HG03175 (cell line): ENCODE data around the gene PPP2R2C.

Experiments used
- ATAC-seq: cut with Tn5 transposase; IDR thresholded peaks from one replicate; pipeline ENCODE4 v1.9.1; 2021; ENCODE audit warnings: mild to moderate bottlenecking, moderate library complexity; ENCODE audit not compliant: unreplicated experiment

The PPP2R2C gene

GRCh38 chr4:6383929-6384328, 88.5 kb downstream of the PPP2R2C start:
- no peak for ATAC-seq

DNA sequence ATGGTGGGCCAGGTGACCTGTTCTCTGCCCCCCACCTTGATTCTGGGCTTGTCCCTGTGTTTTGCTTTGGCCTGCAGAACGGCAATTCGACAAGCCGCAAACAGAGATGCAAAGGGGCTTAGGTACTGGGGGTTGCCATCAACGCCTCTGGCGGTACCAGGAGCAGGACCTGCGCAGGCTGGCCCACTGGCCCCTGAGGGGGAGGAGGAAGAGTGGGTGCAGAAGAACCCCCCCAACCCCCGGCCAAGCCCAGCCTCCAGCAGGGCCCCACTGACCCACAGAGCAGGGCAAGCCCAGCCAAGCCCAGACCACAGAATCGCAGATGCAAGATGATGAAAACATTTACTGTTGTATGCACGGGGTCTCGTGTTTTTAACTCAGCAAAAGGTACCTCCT, 89.4 kb downstream of the PPP2R2C start:
- no peak for ATAC-seq

GRCh38 chr4:6381571-6382123, 90.8 kb downstream of the PPP2R2C start:
- ATAC-seq, result no peak

- ATAC-seq, result no peak
Observed at GRCh38 chr4:6380746-6381410, 91.5 kb downstream of the PPP2R2C start.

DNA sequence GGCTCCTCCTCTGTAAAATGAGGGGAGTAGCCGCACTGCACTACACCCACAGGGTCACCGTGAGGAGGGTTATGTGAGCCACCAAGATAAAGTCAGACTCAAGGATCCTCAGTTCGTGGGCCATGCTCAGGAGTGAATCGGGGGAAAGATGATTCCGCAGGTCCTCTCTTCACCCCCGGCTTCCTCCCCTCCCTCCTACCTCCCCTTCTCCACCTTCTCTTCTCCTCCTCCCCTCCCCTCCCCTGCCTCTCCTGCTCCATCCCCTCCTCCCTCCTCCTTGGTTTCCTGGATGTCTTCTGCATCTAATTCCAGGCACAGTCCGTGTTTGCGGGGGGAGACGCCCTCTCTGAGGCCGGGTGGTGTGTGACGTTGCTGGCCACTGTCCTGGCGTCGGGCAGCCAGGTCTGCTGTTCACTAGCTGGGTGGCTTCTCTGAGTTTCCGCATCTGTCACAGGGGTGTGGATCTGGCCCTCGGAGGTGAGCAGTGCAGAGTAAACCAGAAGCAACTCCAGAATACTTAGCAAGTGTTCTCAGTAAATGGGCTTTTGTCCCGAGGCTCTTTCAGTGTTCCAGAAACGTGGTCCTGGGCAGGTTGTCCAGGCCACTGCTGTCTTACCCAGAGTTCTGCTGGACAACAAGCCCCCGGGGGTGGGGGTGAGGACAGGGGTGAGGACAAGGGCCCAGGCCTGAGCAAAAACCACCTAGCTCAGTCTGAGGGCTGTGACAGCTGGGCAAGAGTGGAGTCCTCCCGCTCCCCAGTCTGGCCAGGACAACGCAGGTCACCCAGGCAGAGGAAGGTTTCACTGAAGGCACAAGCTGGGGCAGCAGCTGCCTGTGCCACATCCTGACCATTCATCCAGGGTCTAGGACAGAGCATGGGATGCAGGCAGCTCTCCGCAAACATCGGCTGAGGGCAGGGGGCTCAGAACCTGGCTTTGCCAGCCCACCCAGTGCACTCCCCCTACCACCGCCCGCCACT, 92.4 kb downstream of the PPP2R2C start:
- ATAC-seq, result no peak

GRCh38 chr4:6378493-6379445, 93.6 kb downstream of the PPP2R2C start:
- no peak for ATAC-seq

GRCh38 chr4:6377626-6378492, 94.6 kb downstream of the PPP2R2C start:
- ATAC-seq, result no peak

GRCh38 chr4:6375620-6376295, 96.7 kb downstream of the PPP2R2C start:
- no peak for ATAC-seq

DNA sequence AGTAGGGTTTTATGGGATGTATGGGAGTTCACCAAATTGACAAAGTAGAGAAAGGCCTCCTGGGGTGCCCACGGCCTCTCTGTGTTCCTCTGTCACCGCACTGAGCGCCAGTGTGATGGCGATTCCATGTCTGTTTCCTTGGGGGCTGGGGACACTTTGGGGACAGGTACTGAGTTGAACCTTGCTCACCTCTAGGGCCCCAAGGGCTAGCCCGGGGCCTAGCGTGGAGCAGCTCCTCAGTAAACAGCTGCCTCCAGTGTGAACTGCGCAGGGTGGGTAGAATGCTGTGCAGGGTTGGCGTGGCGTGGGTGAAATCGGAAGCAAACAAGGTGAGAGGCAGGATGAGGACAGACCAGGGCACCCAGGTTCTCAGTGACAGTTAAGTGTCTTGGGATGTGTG, 97.8 kb downstream of the PPP2R2C start:
- ATAC-seq, result no peak

DNA sequence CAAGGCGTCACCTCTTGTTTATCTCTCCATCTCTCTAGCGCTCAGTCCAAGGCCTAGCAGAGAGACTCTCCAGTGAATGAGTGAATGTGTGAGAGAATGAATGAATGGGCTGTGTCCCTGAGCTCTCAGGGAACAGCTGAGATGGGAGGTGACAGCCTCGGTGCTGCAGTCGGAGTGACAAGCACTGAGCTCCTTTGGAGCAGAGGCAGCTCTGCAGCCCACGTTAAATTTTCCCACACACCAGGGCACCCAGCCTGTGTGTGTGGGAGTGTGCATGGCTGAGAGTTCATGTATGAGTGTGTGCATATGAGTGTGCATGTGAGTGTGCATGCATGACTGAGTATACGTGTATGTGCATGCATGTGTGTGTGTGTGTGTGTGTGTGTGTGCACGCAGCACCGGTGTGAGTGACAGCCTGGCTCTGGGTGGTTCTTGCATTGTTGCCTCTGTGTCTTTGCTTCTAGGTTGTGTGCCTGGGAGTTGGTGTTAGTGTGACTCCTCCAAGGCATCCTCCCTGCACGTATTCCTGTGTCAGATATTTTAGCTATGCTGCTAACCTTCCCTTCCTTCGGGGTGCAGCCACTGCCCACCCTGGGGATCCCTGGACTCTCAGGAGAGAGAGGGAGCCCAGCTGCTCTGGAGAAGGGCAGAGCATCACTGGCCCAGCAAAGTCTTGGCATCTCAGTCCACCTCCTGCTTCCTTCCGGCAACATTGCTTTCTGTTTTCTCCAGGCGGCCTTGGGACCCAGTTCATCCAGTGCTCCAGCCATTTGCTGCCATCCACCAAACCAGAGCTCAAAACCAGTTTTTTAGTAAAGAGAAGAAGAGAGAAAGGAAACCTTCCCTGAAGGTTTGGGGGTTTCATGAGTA, 98.6 kb downstream of the PPP2R2C start:
- no peak for ATAC-seq

DNA sequence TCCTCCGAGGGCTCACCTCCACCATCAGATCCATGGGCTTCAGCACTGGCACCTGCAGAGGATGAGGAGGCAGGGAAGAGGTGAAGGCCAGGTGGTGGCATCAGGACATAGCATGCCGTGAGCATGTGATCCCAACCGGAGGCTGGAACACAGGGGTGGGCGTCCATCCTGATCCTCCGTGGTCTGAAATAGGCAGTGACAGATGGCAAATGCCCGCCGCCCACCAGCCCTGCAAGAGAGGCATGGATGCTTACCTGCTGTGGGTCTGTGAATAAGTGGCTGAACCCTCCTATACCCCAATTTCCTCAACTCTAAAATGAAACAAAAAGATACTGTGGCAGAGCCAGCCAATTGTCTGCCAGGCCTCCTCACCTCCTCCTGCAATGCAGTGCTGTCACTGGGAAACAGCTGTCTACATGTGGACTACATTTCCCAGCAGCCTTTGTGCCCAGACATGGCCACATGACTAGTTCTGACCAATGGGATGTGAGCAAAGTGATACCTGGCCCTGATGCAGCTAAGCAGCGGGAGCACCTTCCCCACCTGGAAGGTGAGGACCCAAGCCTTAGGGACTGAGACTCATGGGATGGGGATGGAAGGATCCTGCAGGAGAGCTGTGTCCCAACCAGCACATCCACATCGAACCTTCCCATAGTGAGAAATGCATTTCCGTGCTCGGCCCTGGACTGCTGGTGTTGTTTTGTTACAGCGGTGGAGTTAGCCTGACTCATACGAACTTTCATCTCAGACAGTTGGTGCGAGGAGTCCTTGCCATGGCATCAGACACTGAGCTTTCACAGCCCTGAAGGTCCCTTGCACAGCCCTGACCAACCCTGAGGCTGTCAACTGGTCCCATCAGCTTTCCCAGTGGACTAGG, 99.5 kb downstream of the PPP2R2C start:
- peak; percentile 68 for ATAC-seq

- ATAC-seq, result no peak
Observed at GRCh38 chr4:6371812-6372211, 100.6 kb downstream of the PPP2R2C start.

- no peak for ATAC-seq
Observed at GRCh38 chr4:6371271-6371670, 101.1 kb downstream of the PPP2R2C start.

DNA sequence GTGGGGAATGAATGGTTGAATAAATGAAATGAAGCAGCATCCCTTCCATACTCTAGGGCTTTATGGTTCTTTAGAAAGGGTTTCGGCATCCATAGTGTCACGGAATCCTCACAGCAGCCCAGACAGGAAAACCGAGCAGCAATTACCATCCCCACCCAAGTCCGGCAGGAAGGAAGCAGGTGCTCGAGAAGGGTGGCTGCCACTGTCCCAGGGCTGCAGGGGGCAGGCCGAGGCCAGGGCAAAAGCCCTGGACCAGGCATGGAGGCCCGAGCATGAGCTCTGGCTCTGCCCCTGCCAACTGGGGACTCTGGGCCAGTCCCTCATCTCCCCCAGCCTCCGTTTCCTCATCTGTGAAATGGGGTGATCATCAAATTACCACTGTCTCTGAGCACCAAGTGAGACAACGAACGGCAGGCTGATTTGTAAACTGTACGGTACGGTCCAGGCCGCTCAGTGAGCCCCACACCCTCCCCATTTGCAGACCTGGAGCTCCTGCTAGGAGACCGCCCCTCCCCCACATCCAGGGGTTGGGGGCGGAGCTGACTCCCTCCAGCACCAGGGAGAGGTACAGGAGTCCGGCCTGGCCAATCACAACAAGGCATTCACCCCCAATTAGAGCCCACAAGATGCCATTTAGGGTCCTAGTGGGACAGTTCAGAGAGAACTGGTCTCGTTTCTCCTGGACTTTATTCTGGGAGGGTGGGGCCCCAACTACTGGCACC, 102.3 kb downstream of the PPP2R2C start:
- no peak for ATAC-seq

DNA sequence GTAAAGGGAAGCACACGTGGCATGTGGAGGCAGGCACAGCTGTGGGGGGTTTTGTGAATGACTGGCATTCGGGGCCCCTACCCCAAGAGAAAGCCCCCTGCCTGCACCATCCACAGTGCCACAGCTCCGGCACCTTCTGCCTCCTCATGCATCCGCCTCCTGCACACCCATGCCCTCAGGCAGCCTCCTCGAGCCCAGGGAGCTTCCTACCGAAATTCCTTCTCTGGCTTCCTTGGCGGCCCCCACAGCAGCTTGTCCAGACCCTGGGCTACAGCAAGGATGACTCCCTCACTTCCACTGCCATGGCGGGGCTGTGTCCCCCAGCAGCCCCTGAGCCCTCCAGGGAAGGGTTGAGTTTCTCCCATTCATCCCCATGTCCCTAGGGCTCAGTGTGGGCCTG, 102.9 kb downstream of the PPP2R2C start:
- no peak for ATAC-seq

DNA sequence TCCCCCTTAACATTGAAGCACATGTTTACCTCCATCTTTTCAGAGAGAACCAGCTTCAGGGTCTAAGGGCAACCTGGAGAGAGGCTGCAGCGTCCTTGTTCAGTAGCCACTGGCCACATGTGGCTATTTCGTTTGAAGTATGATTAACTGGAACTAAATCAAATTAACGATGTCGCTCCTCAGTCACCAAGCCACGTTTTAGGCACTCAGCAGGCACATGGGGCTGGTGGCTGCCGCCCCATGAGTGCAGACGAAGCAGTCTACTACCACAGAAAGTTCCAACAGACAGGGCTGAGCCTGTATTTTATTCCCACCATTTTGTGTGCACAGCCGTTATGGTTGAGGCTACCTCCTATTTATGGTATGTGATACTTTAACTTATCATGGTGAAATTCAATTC, 103.4 kb downstream of the PPP2R2C start:
- no peak for ATAC-seq

DNA sequence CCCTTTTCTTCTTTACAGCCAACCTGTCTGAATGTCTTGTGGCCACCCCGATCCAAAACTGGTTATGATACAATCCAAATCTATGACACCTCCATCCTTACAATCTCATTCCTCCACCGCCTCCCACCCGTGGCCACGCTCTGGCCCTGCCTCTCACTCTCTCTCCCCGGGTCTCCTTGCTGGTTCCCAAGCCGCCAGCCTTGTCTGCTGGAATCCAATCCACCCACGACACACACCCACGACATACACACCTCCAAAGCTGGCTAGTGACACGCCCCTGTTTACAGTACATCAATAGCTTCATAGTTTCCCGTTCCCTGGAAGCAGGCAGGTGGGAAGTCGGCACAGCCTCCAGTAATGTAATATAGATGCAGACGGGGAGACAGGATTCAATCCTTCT, 103.8 kb downstream of the PPP2R2C start:
- ATAC-seq, result no peak
